A549 (cell line): Measurements from ENCODE around the gene ADPRHL1.
"Not testable (repeated sequence)": the region's sequence is repeated elsewhere in the genome, so short reads cannot be mapped to it uniquely, and the experiment has no call there.

Source experiments
- CBX8 ChIP-seq: fragments of 200-600 bp; sonication (generic); IDR thresholded peaks from 2 replicates; pipeline ENCODE4 v1.6.1; 2016
- CTCF ChIP-seq: fragments of >200 bp; sonication (Bioruptor Twin); formaldehyde crosslinking; IDR thresholded peaks from 3 replicates; pipeline ENCODE4 v1.5.1; 2016
- HMGXB4 ChIP-seq: fragments of 250-450 bp; sonication (Bioruptor Pico); IDR thresholded peaks from 2 replicates; pipeline ENCODE4 v1.5.0; 2021; ENCODE audit warnings: mild to moderate bottlenecking, moderate library complexity, borderline replicate concordance
- JUNB ChIP-seq: fragments of >200 bp; sonication (Bioruptor Twin); formaldehyde crosslinking; IDR thresholded peaks from 2 replicates; pipeline ENCODE4 v1.6.1; 2016
- KDM1A ChIP-seq: fragments of 200-600 bp; sonication (generic); IDR thresholded peaks from 2 replicates; pipeline ENCODE4 v1.6.1; 2016; ENCODE audit warnings: low read depth, mild to moderate bottlenecking
- MAFK ChIP-seq: fragments of 450-650 bp; IDR thresholded peaks from 2 replicates; pipeline ENCODE4 v1.6.1; 2014; ENCODE audit not compliant: partially characterized antibody
- NFE2L2 ChIP-seq: fragments of 150-350 bp; conservative IDR thresholded peaks from 2 replicates; pipeline ENCODE4 v1.6.1; 2014; ENCODE audit warnings: low read length
- POLR2A ChIP-seq: IDR thresholded peaks from 2 replicates; pipeline ENCODE4 v1.6.1; 2012; ENCODE audit warnings: mild to moderate bottlenecking, low read length
- RAD21 ChIP-seq, 2 experiments: fragments of >200 bp in 1 of 2; sonication (Bioruptor Twin) in 1 of 2; formaldehyde crosslinking in 1 of 2; IDR thresholded peaks in 1 of 2; conservative IDR thresholded peaks in 1 of 2; 2 replicates in 1 of 2; 3 replicates in 1 of 2; pipeline ENCODE4 v1.6.1; 2012 to 2018; ENCODE audit warnings: inconsistent platforms in 1 of 2
- REST ChIP-seq: fragments of 200-600 bp; sonication (generic); IDR thresholded peaks from 2 replicates; pipeline ENCODE4 v1.6.1; 2016; ENCODE audit warnings: antibody characterized with exemption, mild to moderate bottlenecking, moderate library complexity
- RNF2 ChIP-seq: fragments of 200-600 bp; sonication (generic); IDR thresholded peaks from 2 replicates; pipeline ENCODE4 v1.6.1; 2016; ENCODE audit warnings: low read depth, mild to moderate bottlenecking, antibody characterized with exemption, moderate library complexity, borderline replicate concordance

GRCh38 chr13:113435907-113436306 is 17.4 kb downstream of the ADPRHL1 start:
- TF ChIP-seq CTCF; MAFK; JUNB; CBX8; HMGXB4; REST; NFE2L2; RNF2; POLR2A; KDM1A; RAD21 (conservative IDR thresholded peaks at IDR 0.05 in 1 of 2, IDR thresholded peaks at IDR 0.05 in 1 of 2): not testable (repeated sequence)
